ENCODE measurements around the gene CACNA1H. TPM values are rescaled to one million over a fixed set of nuclear protein-coding genes. Genes with fewer than 3 reads are reported as not detected.

Gene CACNA1H
- total RNA-seq, 2 experiments from 2014 or later: 2.0 to 2.9 TPM

GRCh38 chr16:1117176-1117900 is 35.6 kb upstream of the CACNA1H start:
- H3K4me3 Mint-ChIP-seq: no peak overlapping the region
- DNase-seq: no peak
- no peaks in the 10 kb centered on the region for H3K4me1 Mint-ChIP-seq
- no peaks in the 10 kb centered on the region for H3K36me3 Mint-ChIP-seq
- no peaks in the 10 kb centered on the region for H3K27me3 Mint-ChIP-seq
- ATAC-seq (ENCODE audit: low read depth): no peak
- no peak overlapping the region for H3K27ac Mint-ChIP-seq
- POLR2A ChIA-PET: no interaction called here
- no peaks in the 10 kb centered on the region for H3K9me3 Mint-ChIP-seq

- POLR2A ChIA-PET: no interaction called here
- H3K4me1 Mint-ChIP-seq: no peaks in the 10 kb centered on the region
- ATAC-seq (ENCODE audit: low read depth) (no peak), DNase-seq (no peak)
- H3K9me3 Mint-ChIP-seq: no peaks in the 10 kb centered on the region
- no peaks in the 10 kb centered on the region for H3K36me3 Mint-ChIP-seq
- H3K4me3 Mint-ChIP-seq: no peak overlapping the region
- no peaks in the 10 kb centered on the region for H3K27me3 Mint-ChIP-seq
- H3K27ac Mint-ChIP-seq: no peak overlapping the region
These were observed 35.0 kb upstream of the CACNA1H start for GRCh38 chr16:1117926-1118325.

- POLR2A ChIA-PET: no interaction called here
- Mint-ChIP-seq H3K4me3 (no peak overlapping the region), H3K27ac (no peak overlapping the region), H3K27me3 (no peaks in the 10 kb centered on the region), H3K9me3 (no peaks in the 10 kb centered on the region), H3K4me1 (no peaks in the 10 kb centered on the region), H3K36me3 (no peaks in the 10 kb centered on the region)
- no peak for ATAC-seq (ENCODE audit: low read depth)
- no peak for DNase-seq
These were observed 33.8 kb upstream of the CACNA1H start for GRCh38 chr16:1119129-1119528.

GRCh38 chr16:1119766-1120576 is 32.9 kb upstream of the CACNA1H start:
- DNase-seq (no peak), ATAC-seq (ENCODE audit: low read depth) (no peak)
- no peak overlapping the region for H3K27ac Mint-ChIP-seq
- POLR2A ChIA-PET: no interaction called here
- no peaks in the 10 kb centered on the region for H3K4me1 Mint-ChIP-seq
- no peaks in the 10 kb centered on the region for H3K36me3 Mint-ChIP-seq
- no peaks in the 10 kb centered on the region for H3K27me3 Mint-ChIP-seq
- H3K4me3 Mint-ChIP-seq: no peak overlapping the region
- H3K9me3 Mint-ChIP-seq: no peaks in the 10 kb centered on the region

GRCh38 chr16:1120577-1120941 is 32.3 kb upstream of the CACNA1H start:
- H3K4me1 Mint-ChIP-seq: no peaks in the 10 kb centered on the region
- no peak overlapping the region for H3K27ac Mint-ChIP-seq
- no peaks in the 10 kb centered on the region for H3K27me3 Mint-ChIP-seq
- POLR2A ChIA-PET: no interaction called here
- H3K36me3 Mint-ChIP-seq: no peaks in the 10 kb centered on the region
- DNase-seq (no peak), ATAC-seq (ENCODE audit: low read depth) (no peak)
- no peaks in the 10 kb centered on the region for H3K9me3 Mint-ChIP-seq
- no peak overlapping the region for H3K4me3 Mint-ChIP-seq

- Mint-ChIP-seq H3K27ac (no peak overlapping the region), H3K27me3 (no peaks in the 10 kb centered on the region), H3K4me1 (no peaks in the 10 kb centered on the region), H3K4me3 (no peak overlapping the region), H3K36me3 (no peaks in the 10 kb centered on the region), H3K9me3 (no peaks in the 10 kb centered on the region)
- DNase-seq: no peak
- no peak for ATAC-seq (ENCODE audit: low read depth)
- POLR2A ChIA-PET: no interaction called here
These were observed 31.9 kb upstream of the CACNA1H start for GRCh38 chr16:1121009-1121408.

- DNase-seq (no peak), ATAC-seq (ENCODE audit: low read depth) (no peak)
- Mint-ChIP-seq H3K27ac (no peak overlapping the region), H3K4me3 (no peak overlapping the region), H3K27me3 (no peaks in the 10 kb centered on the region), H3K4me1 (no peaks in the 10 kb centered on the region), H3K9me3 (no peaks in the 10 kb centered on the region), H3K36me3 (no peaks in the 10 kb centered on the region)
- POLR2A ChIA-PET: no interaction called here
These were observed 31.1 kb upstream of the CACNA1H start for GRCh38 chr16:1121601-1122397.

GRCh38 chr16:1122398-1122765 is 30.5 kb upstream of the CACNA1H start:
- ATAC-seq (ENCODE audit: low read depth) (no peak), DNase-seq (no peak)
- H3K9me3 Mint-ChIP-seq: no peaks in the 10 kb centered on the region
- no peaks in the 10 kb centered on the region for H3K36me3 Mint-ChIP-seq
- no peak overlapping the region for H3K4me3 Mint-ChIP-seq
- no peaks in the 10 kb centered on the region for H3K27me3 Mint-ChIP-seq
- H3K4me1 Mint-ChIP-seq: no peaks in the 10 kb centered on the region
- POLR2A ChIA-PET: no interaction called here
- H3K27ac Mint-ChIP-seq: no peak overlapping the region

GRCh38 chr16:1123525-1124230 is 29.2 kb upstream of the CACNA1H start:
- Mint-ChIP-seq H3K27ac (no peak overlapping the region), H3K4me1 (no peaks in the 10 kb centered on the region), H3K36me3 (no peaks in the 10 kb centered on the region), H3K4me3 (no peak overlapping the region), H3K27me3 (no peaks in the 10 kb centered on the region), H3K9me3 (no peaks in the 10 kb centered on the region)
- DNase-seq (no peak), ATAC-seq (ENCODE audit: low read depth) (no peak)
- POLR2A ChIA-PET: no interaction called here

GRCh38 chr16:1124291-1124690 is 28.6 kb upstream of the CACNA1H start:
- POLR2A ChIA-PET: no interaction called here
- Mint-ChIP-seq H3K4me1 (no peaks in the 10 kb centered on the region), H3K36me3 (no peaks in the 10 kb centered on the region), H3K9me3 (no peaks in the 10 kb centered on the region), H3K27ac (no peak overlapping the region), H3K27me3 (no peaks in the 10 kb centered on the region), H3K4me3 (no peak overlapping the region)
- ATAC-seq (ENCODE audit: low read depth) (no peak), DNase-seq (no peak)

GRCh38 chr16:1124795-1125194 is 28.1 kb upstream of the CACNA1H start:
- no peaks in the 10 kb centered on the region for H3K27me3 Mint-ChIP-seq
- no peaks in the 10 kb centered on the region for H3K4me1 Mint-ChIP-seq
- H3K27ac Mint-ChIP-seq: no peak overlapping the region
- H3K36me3 Mint-ChIP-seq: no peaks in the 10 kb centered on the region
- no peak for DNase-seq
- POLR2A ChIA-PET: no interaction called here
- no peaks in the 10 kb centered on the region for H3K9me3 Mint-ChIP-seq
- no peak for ATAC-seq (ENCODE audit: low read depth)
- no peak overlapping the region for H3K4me3 Mint-ChIP-seq

- H3K4me1 Mint-ChIP-seq: no peaks in the 10 kb centered on the region
- ATAC-seq (ENCODE audit: low read depth) (no peak), DNase-seq (no peak)
- no peaks in the 10 kb centered on the region for H3K9me3 Mint-ChIP-seq
- no peak overlapping the region for H3K27ac Mint-ChIP-seq
- H3K36me3 Mint-ChIP-seq: no peaks in the 10 kb centered on the region
- POLR2A ChIA-PET: no interaction called here
- H3K27me3 Mint-ChIP-seq: no peaks in the 10 kb centered on the region
- no peak overlapping the region for H3K4me3 Mint-ChIP-seq
These were observed 27.4 kb upstream of the CACNA1H start for GRCh38 chr16:1125471-1125870.

GRCh38 chr16:1126044-1126443 is 26.9 kb upstream of the CACNA1H start:
- DNase-seq (no peak), ATAC-seq (ENCODE audit: low read depth) (no peak)
- no peak overlapping the region for H3K4me3 Mint-ChIP-seq
- POLR2A ChIA-PET: no interaction called here
- no peaks in the 10 kb centered on the region for H3K27me3 Mint-ChIP-seq
- H3K27ac Mint-ChIP-seq: no peak overlapping the region
- no peaks in the 10 kb centered on the region for H3K36me3 Mint-ChIP-seq
- no peaks in the 10 kb centered on the region for H3K4me1 Mint-ChIP-seq
- no peaks in the 10 kb centered on the region for H3K9me3 Mint-ChIP-seq

Data from activated naive CD8-positive, alpha-beta T cell treated with anti-CD3 and anti-CD28 coated beads, Interleukin-2, amount 10 ng/mL, durations not matched to agents 7 days and 5 days (primary cell).